LNCaP clone FGC (cell line): Measurements from ENCODE around the gene TGFA.

Source experiments
- DNase-seq: peaks from one replicate; pipeline ENCODE4 v3.0.0-alpha.2; 2011; ENCODE audit warnings: low read depth
- H3K4me3 ChIP-seq: 2 replicates; pipeline ENCODE4 v1.5.1; 2011; ENCODE audit warnings: mild to moderate bottlenecking, low read depth, low read length, control low read depth
- CTCF ChIP-seq: IDR thresholded peaks from 2 replicates; pipeline ENCODE4 v1.5.1; 2012; ENCODE audit warnings: mild to moderate bottlenecking; ENCODE audit not compliant: control insufficient read depth, insufficient read depth; ENCODE audit errors: extremely low read depth

The TGFA gene

GRCh38 chr2:70496819-70497218 is 56.8 kb downstream of the TGFA start:
- no peak overlapping the region for H3K4me3 ChIP-seq
- no peak for DNase-seq
- no peak for TF ChIP-seq CTCF

- DNase-seq: no peak
- TF ChIP-seq CTCF: no peak
- no peak overlapping the region for H3K4me3 ChIP-seq
These were observed 59.2 kb downstream of the TGFA start for GRCh38 chr2:70494293-70494886.

- DNase-seq: no peak
- TF ChIP-seq CTCF: no peak
These were observed 63.2 kb downstream of the TGFA start for GRCh38 chr2:70490381-70490780.

GRCh38 chr2:70489165-70489564 is 64.5 kb downstream of the TGFA start:
- H3K4me3 ChIP-seq: no peak overlapping the region
- TF ChIP-seq CTCF: no peak
- no peak for DNase-seq

More at GRCh38 chr2:70490381-70490780, 63.2 kb downstream of the TGFA start:
- no peak overlapping the region for H3K4me3 ChIP-seq

GRCh38 chr2:70484086-70484485 is 69.5 kb downstream of the TGFA start:
- TF ChIP-seq CTCF: no peak
- no peak for DNase-seq
- H3K4me3 ChIP-seq: no peak overlapping the region

- no peak for TF ChIP-seq CTCF
- no peak overlapping the region for H3K4me3 ChIP-seq
- no peak for DNase-seq
These were observed 71.2 kb downstream of the TGFA start for GRCh38 chr2:70482401-70482800.

GRCh38 chr2:70480468-70480867 is 73.2 kb downstream of the TGFA start:
- H3K4me3 ChIP-seq: no peak overlapping the region
- TF ChIP-seq CTCF: no peak
- DNase-seq: no peak
